B cell (primary cell): Measurements from ENCODE around the gene TSC22D1. TPM values are rescaled to one million over a fixed set of nuclear protein-coding genes. Genes with fewer than 3 reads are reported as not detected.

Source experiments
- ATAC-seq: fragments of 200-7000 bp; cut with Tn5 transposase; one replicate; pipeline ENCODE4 v1.10.0; 2021; ENCODE audit warnings: low read depth, mild to moderate bottlenecking, moderate number of reproducible peaks, moderate library complexity
- CTCF ChIA-PET: fragments of 350-600 bp; sonication (Branson Sonifier 250); formaldehyde crosslinking; loops from one replicate; lab custom pipeline; 2021; ENCODE audit warnings: antibody characterized with exemption, inconsistent platforms; lab: Charles Lee
- POLR2A ChIA-PET: fragments of 350-600 bp; sonication (Branson Sonifier 250); formaldehyde crosslinking; loops from one replicate; lab custom pipeline; 2021; ENCODE audit warnings: antibody characterized with exemption; lab: Charles Lee
- DNase-seq: peaks from one replicate; pipeline ENCODE4 v3.0.0; 2013
- H2AFZ ChIP-seq: 2 replicates; pipeline ENCODE4 v1.6.1; 2012; ENCODE audit warnings: mild to moderate bottlenecking, low read depth, low read length; ENCODE audit not compliant: insufficient read depth, poor library complexity, severe bottlenecking
- H3K27ac ChIP-seq, 2 donors: 1 replicate in 1 of 2; 2 replicates in 1 of 2; pipeline ENCODE4 v1.5.1; 2012 to 2013; ENCODE audit warnings: low read length in 2 of 2, mild to moderate bottlenecking in 2 of 2, moderate library complexity in 1 of 2
- H3K27me3 ChIP-seq, 4 experiments: fragments of 200-600 bp in 1 of 4; sonication (generic) in 1 of 4; replicated peaks in 1 of 4; 1 replicate in 2 of 4; 2 replicates in 2 of 4; pipeline versions ENCODE4 v1.6.1 to v1.7.0; 2013 to 2016; ENCODE audit warnings: low read length in 3 of 4, mild to moderate bottlenecking in 2 of 4, mixed read lengths in 1 of 4, moderate library complexity in 1 of 4; ENCODE audit not compliant: insufficient read depth in 4 of 4, control insufficient read depth in 3 of 4; ENCODE audit errors: control extremely low read depth in 1 of 4
- H3K36me3 ChIP-seq, 2 experiments: replicated peaks in 1 of 2; 1 replicate in 1 of 2; 2 replicates in 1 of 2; pipeline versions ENCODE4 v1.6.1 to v1.7.1; 2013; ENCODE audit warnings: low read length in 1 of 2; ENCODE audit not compliant: insufficient read depth in 2 of 2, control insufficient read depth in 1 of 2; ENCODE audit errors: control extremely low read depth in 1 of 2, extremely low read depth in 1 of 2
- H3K4me1 ChIP-seq, 2 donors: fragments of 200-600 bp in 1 of 2; sonication (generic) in 1 of 2; 1 replicate in 1 of 2; 2 replicates in 1 of 2; pipeline versions ENCODE4 v1.5.1 to v1.6.1; 2013 to 2017; ENCODE audit warnings: low read length in 2 of 2; ENCODE audit not compliant: control insufficient read depth in 2 of 2, insufficient read depth in 2 of 2
- H3K4me2 ChIP-seq: replicated peaks from 2 replicates; pipeline ENCODE3; 2012; ENCODE audit warnings: mild to moderate bottlenecking, low read depth, low read length; ENCODE audit not compliant: poor library complexity, severe bottlenecking
- H3K4me3 ChIP-seq, 5 experiments: fragments of 200-600 bp in 1 of 5; sonication (generic) in 1 of 5; 1 replicate in 3 of 5; 2 replicates in 2 of 5; pipeline versions ENCODE4 v1.5.1 to v1.7.0; 2011 to 2016; ENCODE audit warnings: low read length in 4 of 5, mild to moderate bottlenecking in 4 of 5, low read depth in 2 of 5, control low read depth in 1 of 5, moderate library complexity in 1 of 5; ENCODE audit not compliant: insufficient read depth in 1 of 5; ENCODE audit errors: control extremely low read depth in 1 of 5, extremely low read depth in 1 of 5
- H3K79me2 ChIP-seq: fragments of 200-600 bp; sonication (generic); one replicate; pipeline ENCODE4 v1.6.0; 2016; ENCODE audit warnings: low read length; ENCODE audit not compliant: control insufficient read depth, insufficient read depth
- H3K9ac ChIP-seq: fragments of 200-600 bp; sonication (generic); 2 replicates; pipeline ENCODE4 v1.6.1; 2017; ENCODE audit warnings: mild to moderate bottlenecking, low read length, moderate library complexity
- H3K9me3 ChIP-seq, 3 donors: one replicate each; pipeline versions ENCODE4 v1.6.1 to v1.7.1; 2013; ENCODE audit warnings: low read length in 2 of 3; ENCODE audit not compliant: control insufficient read depth in 2 of 3, insufficient read depth in 1 of 3; ENCODE audit errors: control extremely low read depth in 1 of 3
- H4K20me1 ChIP-seq: 2 replicates; pipeline ENCODE4 v1.6.0; 2012; ENCODE audit warnings: mild to moderate bottlenecking, low read length; ENCODE audit not compliant: insufficient read depth, control insufficient read depth, poor library complexity, severe bottlenecking
- H3K27ac Mint-ChIP-seq: one replicate; pipeline ENCODE4 v1.8.0; 2021; ENCODE audit warnings: mixed read lengths
- H3K27me3 Mint-ChIP-seq: one replicate; pipeline ENCODE4 v1.8.0; 2021; ENCODE audit warnings: mixed read lengths
- H3K4me1 Mint-ChIP-seq: one replicate; pipeline ENCODE4 v1.8.0; 2021; ENCODE audit warnings: mixed read lengths
- H3K4me3 Mint-ChIP-seq: one replicate; pipeline ENCODE4 v1.8.0; 2021; ENCODE audit warnings: mixed read lengths
- H3K9me3 Mint-ChIP-seq: one replicate; pipeline ENCODE4 v1.8.0; 2022; ENCODE audit warnings: mixed read lengths; ENCODE audit not compliant: insufficient read depth
- EZH2 ChIP-seq: IDR thresholded peaks from 2 replicates; pipeline ENCODE4 v1.6.1; 2012; ENCODE audit warnings: borderline replicate concordance, low read depth, mild to moderate bottlenecking, moderate library complexity, low read length; ENCODE audit not compliant: insufficient read depth, poor library complexity, severe bottlenecking
- WGBS: methylation state at CpG from one replicate; pipeline ENCODE4 v1.1.5; 2013; ENCODE audit warnings: missing lambda C conversion rate; ENCODE audit not compliant: insufficient coverage; 5-methylcytosine and 5-hydroxymethylcytosine counted together
- intact Hi-C: fragments of 100-400 bp; cut with micrococcal nuclease; formaldehyde crosslinking; loops from one replicate; pipeline ENCODE4 v1.10.0; 2022
- polyA plus RNA-seq: library from polyadenylated mRNA; depleted of rRNA; stranded (reverse); fragments of >200 nt; gene quantifications from 2 replicates; pipeline ENCODE4 v1.2.3, GENCODE V29; 2012
- total RNA-seq, 2 donors: library from RNA; stranded (reverse); fragments of 120-200 nt in 1 of 2; gene quantifications; 1 replicate in 1 of 2; 2 replicates in 1 of 2; pipeline versions ENCODE4 v1.2.3 to v1.2.4, GENCODE V29; 2013 to 2022
- TF ChIP-seq, protein P1 (sequence below): fragments of 200-600 bp; IDR thresholded peaks from one replicate; pipeline ENCODE4 v1.8.0; 2022; ENCODE audit warnings: antibody characterized with exemption, mild to moderate bottlenecking

The TSC22D1 gene
- total and polyA plus RNA-seq, 2 donors (not counting 1 experiment from before 2014, with no cell fraction given): 7.0 to 36.6 TPM

DNA sequence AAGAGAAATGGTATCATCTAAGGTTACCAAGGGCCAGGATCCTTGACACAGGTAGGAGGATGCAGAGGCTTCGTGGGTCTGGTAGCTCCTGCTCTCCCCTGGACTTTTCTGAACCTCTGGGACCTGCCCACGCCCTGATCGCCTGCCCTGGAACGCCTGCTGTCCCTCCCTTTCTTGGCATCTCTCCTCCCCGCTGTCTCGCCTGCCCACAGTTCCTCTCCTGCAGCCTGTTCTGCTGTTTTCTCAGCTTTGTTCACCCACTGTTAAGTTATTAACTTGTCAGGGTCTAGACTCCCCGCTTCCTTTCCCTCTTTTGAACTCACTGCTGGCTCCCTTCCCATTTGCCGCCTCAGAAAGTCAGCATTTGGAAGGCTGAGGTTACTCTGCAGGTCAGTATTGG, 182.7 kb downstream of the TSC22D1 start:
- H3K4me1 Mint-ChIP-seq: no peaks in the 10 kb centered on the region
- DNase-seq: no peak
- no peak overlapping the region for H3K4me2 ChIP-seq
- POLR2A ChIA-PET: no interaction called here
- no peak for ATAC-seq
- intact Hi-C loops: no loop called here
- no peaks in the 10 kb centered on the region for H3K36me3 ChIP-seq
- TF ChIP-seq, protein P1, sequence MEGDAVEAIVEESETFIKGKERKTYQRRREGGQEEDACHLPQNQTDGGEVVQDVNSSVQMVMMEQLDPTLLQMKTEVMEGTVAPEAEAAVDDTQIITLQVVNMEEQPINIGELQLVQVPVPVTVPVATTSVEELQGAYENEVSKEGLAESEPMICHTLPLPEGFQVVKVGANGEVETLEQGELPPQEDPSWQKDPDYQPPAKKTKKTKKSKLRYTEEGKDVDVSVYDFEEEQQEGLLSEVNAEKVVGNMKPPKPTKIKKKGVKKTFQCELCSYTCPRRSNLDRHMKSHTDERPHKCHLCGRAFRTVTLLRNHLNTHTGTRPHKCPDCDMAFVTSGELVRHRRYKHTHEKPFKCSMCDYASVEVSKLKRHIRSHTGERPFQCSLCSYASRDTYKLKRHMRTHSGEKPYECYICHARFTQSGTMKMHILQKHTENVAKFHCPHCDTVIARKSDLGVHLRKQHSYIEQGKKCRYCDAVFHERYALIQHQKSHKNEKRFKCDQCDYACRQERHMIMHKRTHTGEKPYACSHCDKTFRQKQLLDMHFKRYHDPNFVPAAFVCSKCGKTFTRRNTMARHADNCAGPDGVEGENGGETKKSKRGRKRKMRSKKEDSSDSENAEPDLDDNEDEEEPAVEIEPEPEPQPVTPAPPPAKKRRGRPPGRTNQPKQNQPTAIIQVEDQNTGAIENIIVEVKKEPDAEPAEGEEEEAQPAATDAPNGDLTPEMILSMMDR: no peak
- TF ChIP-seq EZH2: no peak
- no peaks in the 10 kb centered on the region for H4K20me1 ChIP-seq
- CTCF ChIA-PET: no interaction called here
- H3K27me3 Mint-ChIP-seq: peaks cover 24% of the 10 kb centered on the region
- no peak overlapping the region for H3K27ac Mint-ChIP-seq
- H3K9me3 ChIP-seq: no peaks in the 10 kb centered on the region
- no peak overlapping the region for H3K4me3 ChIP-seq
- WGBS: 20% methylated on average over 7 of the region's 8 CpGs
- H3K9ac ChIP-seq: no peak overlapping the region
- H3K79me2 ChIP-seq: no peaks in the 10 kb centered on the region
- H3K27me3 ChIP-seq: peaks cover 0 to 2% (median 0%) of the 10 kb centered on the region in 4 experiments
- no peak overlapping the region for H2AFZ ChIP-seq
- H3K4me1 ChIP-seq: peaks cover 0 to 6% of the 10 kb centered on the region in 2 donors
- no peaks in the 10 kb centered on the region for H3K9me3 Mint-ChIP-seq
- no peak overlapping the region for H3K27ac ChIP-seq
- H3K4me3 Mint-ChIP-seq: no peak overlapping the region

DNA sequence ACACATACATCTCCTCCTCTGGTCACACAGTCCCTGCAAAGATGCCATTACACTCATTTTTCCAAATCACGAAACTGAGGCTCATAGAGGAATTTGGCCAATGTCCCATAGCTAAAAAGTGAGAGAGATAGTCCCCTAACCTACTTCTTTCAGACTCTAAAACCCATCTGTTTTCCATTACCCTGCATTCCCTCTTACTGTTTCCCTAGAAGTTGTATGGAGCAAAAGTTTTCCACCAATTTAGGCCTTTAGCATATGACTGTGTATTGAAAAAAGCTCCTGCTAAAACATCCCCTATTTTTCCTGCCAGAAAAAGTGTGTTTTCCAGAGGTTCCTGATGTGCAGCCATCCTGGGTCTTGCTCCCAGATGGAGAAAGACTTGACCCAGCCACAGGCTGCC, 186.3 kb downstream of the TSC22D1 start:
- Mint-ChIP-seq H3K4me3 (no peak overlapping the region), H3K27me3 (peaks cover 18% of the 10 kb centered on the region), H3K27ac (no peak overlapping the region), H3K4me1 (no peaks in the 10 kb centered on the region), H3K9me3 (no peaks in the 10 kb centered on the region)
- H3K27me3 ChIP-seq: peaks cover 0 to 2% (median 0%) of the 10 kb centered on the region in 4 experiments
- ChIA-PET POLR2A (no interaction called here), CTCF (interaction anchor here (0.8 kb wide), 1 partner anchor 147 kb away, joined by 3 read pairs; no protein-coding TSS in a partner anchor)
- no peak overlapping the region for H3K4me2 ChIP-seq
- DNase-seq: no peak
- H3K9ac ChIP-seq: no peak overlapping the region
- no peak overlapping the region for H2AFZ ChIP-seq
- no peaks in the 10 kb centered on the region for H3K36me3 ChIP-seq
- no peaks in the 10 kb centered on the region for H4K20me1 ChIP-seq
- H3K27ac ChIP-seq: no peak overlapping the region
- intact Hi-C loops: no loop called here
- no CpG with 5 or more reads among the region's 1 CpG for WGBS
- no peaks in the 10 kb centered on the region for H3K79me2 ChIP-seq
- H3K4me1 ChIP-seq: peaks cover 0 to 6% of the 10 kb centered on the region in 2 donors
- TF ChIP-seq, protein P1: no peak
- TF ChIP-seq EZH2: no peak
- ATAC-seq: no peak
- H3K9me3 ChIP-seq: no peaks in the 10 kb centered on the region
- no peak overlapping the region for H3K4me3 ChIP-seq
